K562 (cell line): ENCODE results near the gene TLCD1. TPM values are rescaled to one million over a fixed set of nuclear protein-coding genes. Genes with fewer than 3 reads are reported as not detected.
A peak's percentile ranks its signal among the peaks of the same experiment; 100 is the strongest.

ENCODE experiments used
- ATAC-seq: fragments of 200-7000 bp; cut with Tn5 transposase; 3 replicates; pipeline ENCODE4 v1.9.1; 2020; ENCODE audit warnings: moderate library complexity
- BruUV-seq: library from RNA; stranded (reverse); fragments of 400-500 nt; replicated peaks from 2 replicates; lab custom pipeline; 2021; lab: Mats Ljungman, UMichigan
- CTCF ChIA-PET: fragments of 300-600 bp; formaldehyde crosslinking; extraction: SDS; loops from one replicate; lab custom pipeline; 2021; ENCODE audit warnings: low intra/inter-chr PET ratio; lab: Yijun Ruan, JAX
- POLR2A ChIA-PET: fragments of 300-600, 350-650 bp; sonication (Branson Sonifier 250); formaldehyde crosslinking; extraction: SDS; loops from one replicate; lab custom pipeline; 2021; ENCODE audit warnings: antibody characterized with exemption, inconsistent platforms; lab: Yijun Ruan, JAX
- DNase-seq, 4 experiments: peaks; one replicate each; pipeline versions ENCODE4 v3.0.0 to v3.0.0-alpha.2; 2011 to 2018; ENCODE audit warnings: low spot score in 3 of 4, mixed read lengths in 3 of 4; ENCODE audit errors: extremely low read depth in 1 of 4
- FAIRE-seq: peaks from 2 replicates; lab custom pipeline; 2011; peaks lifted over from hg19 to GRCh38; lab: Jason Lieb, UNC
- H2AFZ ChIP-seq: 2 replicates; pipeline ENCODE4 v1.6.0; 2011; ENCODE audit warnings: low read depth, low read length, control low read depth, inconsistent platforms
- H3K27ac ChIP-seq: fragments of 200-600 bp; 3 replicates; pipeline ENCODE4 v1.8.0; 2011; ENCODE audit warnings: low read depth, mild to moderate bottlenecking, control low read depth, inconsistent platforms, low read length, moderate library complexity, mixed read lengths; ENCODE audit errors: extremely low read depth
- H3K27me3 ChIP-seq, 2 experiments: fragments of 300-600 bp in 1 of 2; 2 replicates in 1 of 2; 3 replicates in 1 of 2; pipeline versions ENCODE4 v1.6.0 to v1.8.0; 2011; ENCODE audit warnings: inconsistent platforms in 2 of 2, low read length in 2 of 2, mild to moderate bottlenecking in 1 of 2, mixed read lengths in 1 of 2, moderate library complexity in 1 of 2; ENCODE audit not compliant: control insufficient read depth in 2 of 2, insufficient read depth in 2 of 2
- H3K36me3 ChIP-seq: fragments of 300-600 bp; 3 replicates; pipeline ENCODE4 v1.8.0; 2011; ENCODE audit warnings: mild to moderate bottlenecking, low read length, inconsistent platforms; ENCODE audit not compliant: control insufficient read depth, insufficient read depth
- H3K4me1 ChIP-seq, 2 experiments: fragments of 200-600 bp in 1 of 2; replicated peaks in 1 of 2; 2 replicates in 1 of 2; 3 replicates in 1 of 2; pipeline versions ENCODE4 v1.5.1 to v1.8.0; 2011; ENCODE audit warnings: inconsistent platforms in 2 of 2, low read length in 2 of 2, mild to moderate bottlenecking in 1 of 2, mixed read lengths in 1 of 2, moderate library complexity in 1 of 2; ENCODE audit not compliant: control insufficient read depth in 2 of 2, insufficient read depth in 2 of 2
- H3K4me2 ChIP-seq: 2 replicates; pipeline ENCODE4 v1.6.1; 2011; ENCODE audit warnings: low read length, control low read depth, inconsistent platforms, mixed read lengths; ENCODE audit not compliant: insufficient read depth
- H3K4me3 ChIP-seq: fragments of 200-600 bp; sonication (generic), shearing (Covaris generic); 2 replicates; pipeline ENCODE4 v1.5.1; 2016; ENCODE audit warnings: control low read depth, inconsistent platforms
- H3K79me2 ChIP-seq: fragments of 200-600 bp; 3 replicates; pipeline ENCODE4 v1.8.0; 2011; ENCODE audit warnings: low read length, inconsistent platforms; ENCODE audit not compliant: control insufficient read depth, insufficient read depth
- H3K9ac ChIP-seq, 2 experiments: 2 replicates each; pipeline versions ENCODE4 v1.6.0 to v1.6.1; 2011; ENCODE audit warnings: low read depth in 2 of 2, low read length in 2 of 2, control low read depth in 1 of 2, inconsistent platforms in 1 of 2, mild to moderate bottlenecking in 1 of 2, mixed read lengths in 1 of 2; ENCODE audit not compliant: insufficient read depth in 1 of 2
- H3K9me1 ChIP-seq: one replicate; pipeline ENCODE4 v1.6.0; 2011; ENCODE audit warnings: inconsistent platforms, mild to moderate bottlenecking, low read length, moderate library complexity; ENCODE audit not compliant: control insufficient read depth, insufficient read depth
- H3K9me3 ChIP-seq: replicated peaks from 2 replicates; pipeline ENCODE4 v1.5.1; 2011; ENCODE audit warnings: low read depth, low read length, inconsistent platforms; ENCODE audit not compliant: control insufficient read depth, insufficient read depth
- H4K20me1 ChIP-seq: replicated peaks from 2 replicates; pipeline ENCODE4 v1.6.1; 2011; ENCODE audit warnings: low read length, inconsistent platforms, mixed read lengths; ENCODE audit not compliant: control insufficient read depth, insufficient read depth
- ATF4 ChIP-seq: fragments of 450-650 bp; formaldehyde crosslinking; IDR thresholded peaks from 2 replicates; pipeline ENCODE4 v1.4.0; 2022; ENCODE audit warnings: mild to moderate bottlenecking, moderate library complexity
- CTCF ChIP-seq, 3 experiments: IDR thresholded peaks in 2 of 3; conservative IDR thresholded peaks in 1 of 3; 2 replicates each; pipeline ENCODE4 v1.5.1; 2011 to 2012; ENCODE audit warnings: low read length in 3 of 3, mild to moderate bottlenecking in 3 of 3, control low read depth in 2 of 3, improper control_type of control experiment in 1 of 3, inconsistent platforms in 1 of 3, low read depth in 1 of 3, mixed read lengths in 1 of 3, moderate library complexity in 1 of 3; ENCODE audit not compliant: insufficient read depth in 2 of 3
- FIP1L1 ChIP-seq: fragments of 200-400 bp; formaldehyde crosslinking; IDR thresholded peaks from 2 replicates; pipeline ENCODE4 v1.6.1; 2018; ENCODE audit warnings: mild to moderate bottlenecking, low read depth, low read length; ENCODE audit not compliant: poor library complexity, severe bottlenecking
- FOXO4 ChIP-seq: fragments of 450-650 bp; formaldehyde crosslinking; IDR thresholded peaks from 2 replicates; pipeline ENCODE4 v1.4.0; 2020; ENCODE audit warnings: mild to moderate bottlenecking, moderate library complexity
- NUFIP1 ChIP-seq: fragments of 450-650 bp; IDR thresholded peaks from 2 replicates; pipeline ENCODE4 v1.6.1; 2018; ENCODE audit not compliant: partially characterized antibody
- PCBP2 ChIP-seq: fragments of 200-400 bp; formaldehyde crosslinking; IDR thresholded peaks from 2 replicates; pipeline ENCODE4 v1.6.1; 2018; ENCODE audit warnings: low read length, low read depth, mild to moderate bottlenecking, moderate library complexity; ENCODE audit not compliant: poor library complexity, severe bottlenecking
- POLR2A ChIP-seq: fragments of 450-650 bp; conservative IDR thresholded peaks from 2 replicates; pipeline ENCODE4 v1.6.1; 2016
- POLR2G ChIP-seq: fragments of 200-400 bp; formaldehyde crosslinking; IDR thresholded peaks from 2 replicates; pipeline ENCODE4 v1.6.1; 2017; ENCODE audit warnings: low read depth, mild to moderate bottlenecking, antibody characterized with exemption, low read length, moderate library complexity
- RBM22 ChIP-seq: fragments of 200-400 bp; formaldehyde crosslinking; IDR thresholded peaks from 2 replicates; pipeline ENCODE4 v1.6.1; 2018; ENCODE audit warnings: low read length, low read depth; ENCODE audit not compliant: poor library complexity, severe bottlenecking
- SFPQ ChIP-seq: fragments of 200-400 bp; formaldehyde crosslinking; IDR thresholded peaks from 2 replicates; pipeline ENCODE4 v1.6.1; 2017; ENCODE audit warnings: mild to moderate bottlenecking, low read depth, low read length, moderate library complexity
- TRIM24 ChIP-seq, 2 experiments: fragments of 450-650 bp; IDR thresholded peaks; 2 replicates each; pipeline ENCODE4 v1.6.1; 2016
- TRIM25 ChIP-seq: fragments of 450-650 bp; IDR thresholded peaks from 2 replicates; pipeline ENCODE4 v1.7.0; 2016; ENCODE audit warnings: borderline replicate concordance
- WGBS: fragments of 100-300 bp; shearing (Covaris generic); methylation state at CpG from one replicate; pipeline ENCODE4 v1.1.6; 2016; ENCODE audit warnings: low coverage, mixed read lengths; ENCODE audit not compliant: insufficient coverage; ENCODE audit errors: missing lambda C conversion rate; 5-methylcytosine and 5-hydroxymethylcytosine counted together
- in situ Hi-C: fragments of 300-500 bp; cut with MboI; formaldehyde crosslinking; loops from 4 replicates; pipeline ENCODE4 v1.15.0; 2018; ENCODE audit warnings: inconsistent platforms, mixed read lengths
- intact Hi-C: fragments of 100-400 bp; cut with micrococcal nuclease; formaldehyde crosslinking; loops from 2 replicates; pipeline ENCODE4 v1.14.2; 2022
- polyA plus RNA-seq, 8 experiments: library from polyadenylated mRNA; depleted of rRNA in 4 of 8; stranded (reverse) in 5 of 8; unstranded in 3 of 8; fragments of >200 nt; fragmentation: Nextera tagmentation in 2 of 8; fragmentation: Illumina TruSeq in 1 of 8; extraction: Ambion mirVana in 2 of 8; extraction: Trizol in 1 of 8; gene quantifications; 2 replicates each; pipeline versions ENCODE4 v1.2.1 to v1.2.3, GENCODE V29; 2011 to 2014; ENCODE audit warnings: inconsistent platforms in 1 of 8, missing spikeins in 1 of 8
- total RNA-seq, 7 experiments: library from RNA; depleted of rRNA in 6 of 7; stranded (reverse); fragments of >200 nt in 6 of 7; fragmentation: Illumina TruSeq in 2 of 7; extraction: Trizol in 2 of 7; gene quantifications; 2 replicates each; pipeline versions ENCODE4 v1.2.1 to v1.2.3, GENCODE V29; 2011 to 2021; ENCODE audit warnings: low replicate concordance in 1 of 7

The TLCD1 gene
- total and polyA plus RNA-seq, 9 of the 15 experiments (the other 6 are each of a cell fraction or from before 2014, with no cell fraction given) = 6.8 to 37.7 (median 21.7) TPM

GRCh38 chr17:28748852-28749515 lies 23.0 kb upstream of the TLCD1 start:
- Histone ChIP-seq H3K4me1 (peaks cover 20 to 47% of the 10 kb centered on the region in 2 experiments), H3K79me2 (peaks cover 60% of the 10 kb centered on the region), H3K9ac (peak overlapping the region in 1 of 2 experiments; percentile 37; a peak in 2 of 4 replicates), H3K9me3 (no peaks in the 10 kb centered on the region), H3K4me2 (no peak overlapping the region), H3K4me3 (no peak overlapping the region), H3K9me1 (no peaks in the 10 kb centered on the region), H3K36me3 (peaks cover 75% of the 10 kb centered on the region), H2AFZ (no peak overlapping the region), H3K27ac (no peak overlapping the region), H3K27me3 (no peaks in the 10 kb centered on the region), H4K20me1 (peaks cover 27% of the 10 kb centered on the region)
- POLR2A ChIA-PET = interaction anchor here (0.7 to 17.4 kb wide), 12 partner anchors 13 to 201 kb away, joined by 3 to 367 read pairs (median 6); partner anchors contain the start of genes NEK8, RPL23A and TLCD1
- no peak for ATAC-seq
- BruUV-seq = no TSS peak
- in situ Hi-C loops (no loop called here), intact Hi-C loops (no loop called here)
- no peak for FAIRE-seq
- 82% methylated on average over 18 of the region's 18 CpGs for WGBS
- no peak for DNase-seq
- CTCF ChIA-PET = interaction anchor here (1.5 to 6.8 kb wide), 2 partner anchors 22 to 28 kb away, joined by 10 to 117 read pairs; partner anchors contain the start of genes NEK8 and TLCD1
- TF ChIP-seq RBM22 (peak; percentile 60), TRIM24 (IDR thresholded peaks at IDR 0.05) (no peak), POLR2A (peak; percentile 28; the same call in 1 of the 2 replicates), ATF4 (no peak), PCBP2 (no peak), POLR2G (peak; percentile 62; the same call in 1 of the 2 replicates), NUFIP1 (no peak), FIP1L1 (no peak), CTCF (IDR thresholded peaks at IDR 0.05 in 2 of 3, conservative IDR thresholded peaks at IDR 0.05 in 1 of 3; ENCODE audit: insufficient read depth in 2 of 3, low read depth in 1 of 3, low read length in 3 of 3) (0 out of 6 replicates have a peak, but pooled peaks of 1 of the 3 experiments have one; percentile 0), TRIM25 (no peak), SFPQ (no peak), FOXO4 (CRISPR knock-in tag) (no peak)
